Suprapubic skin (tissue), 4 donors: ENCODE data around the gene TIMM13. TPM values are rescaled to one million over a fixed set of nuclear protein-coding genes. Genes with fewer than 3 reads are reported as not detected.

Experiments used
- DNase-seq, 2 donors: peaks; one replicate each; pipeline ENCODE4 v3.0.0-alpha.2; 2019; ENCODE audit warnings: low spot score in 2 of 2
- H3K27ac ChIP-seq: fragments of 200-600 bp; sonication (generic); one replicate; pipeline ENCODE4 v1.5.1; 2019
- H3K27me3 ChIP-seq: fragments of 200-600 bp; sonication (generic); one replicate; pipeline ENCODE4 v1.5.1; 2019
- H3K36me3 ChIP-seq: fragments of 200-600 bp; sonication (generic); one replicate; pipeline ENCODE4 v1.5.1; 2019
- H3K4me1 ChIP-seq: fragments of 200-600 bp; sonication (generic); one replicate; pipeline ENCODE4 v1.5.1; 2019
- H3K4me3 ChIP-seq: fragments of 200-600 bp; sonication (generic); one replicate; pipeline ENCODE4 v1.5.1; 2019; ENCODE audit warnings: mild to moderate bottlenecking
- H3K9me3 ChIP-seq: fragments of 200-600 bp; sonication (generic); one replicate; pipeline ENCODE4 v1.5.1; 2019
- CTCF ChIP-seq, 2 donors: fragments of 200-600 bp in 1 of 2; fragments of 450-650 bp in 1 of 2; sonication (generic) in 1 of 2; IDR thresholded peaks; one replicate each; pipeline ENCODE4 v1.5.1; 2016 to 2019; ENCODE audit warnings: antibody characterized with exemption in 2 of 2, mild to moderate bottlenecking in 1 of 2, moderate library complexity in 1 of 2
- EP300 ChIP-seq: sonication (generic); formaldehyde crosslinking; IDR thresholded peaks from one replicate; pipeline ENCODE4 v1.6.1; 2017; ENCODE audit warnings: antibody characterized with exemption
- POLR2A ChIP-seq, 2 donors: fragments of 450-650 bp; IDR thresholded peaks; one replicate each; pipeline ENCODE4 v1.6.1; 2017; ENCODE audit warnings: antibody characterized with exemption in 2 of 2, mild to moderate bottlenecking in 2 of 2, moderate library complexity in 2 of 2
- POLR2AphosphoS5 ChIP-seq, 3 donors: sonication (generic); formaldehyde crosslinking; IDR thresholded peaks; one replicate each; pipeline ENCODE4 v1.6.1; 2017; ENCODE audit warnings: antibody characterized with exemption in 3 of 3
- whole genome bisulfite sequencing: methylation state at CpG from one replicate; pipeline ENCODE4 v1.1.5; 2018; 5-methylcytosine and 5-hydroxymethylcytosine counted together
- total RNA-seq, 4 donors: library from RNA; depleted of rRNA; stranded (reverse); fragments of >200 nt; gene quantifications; one replicate each; pipeline ENCODE4 v1.1.0, GENCODE V29; 2016

The TIMM13 gene
- total RNA-seq, 4 donors from 2014 or later, result 22.1 to 48.6 (median 46.6) TPM

- Histone ChIP-seq H3K27ac (no peak overlapping the region), H3K27me3 (no peaks in the 10 kb centered on the region), H3K9me3 (no peaks in the 10 kb centered on the region), H3K4me1 (no peaks in the 10 kb centered on the region), H3K4me3 (no peak overlapping the region), H3K36me3 (peaks cover 40% of the 10 kb centered on the region)
- WGBS, result 98% methylated on average over 5 of the region's 15 CpGs
- DNase-seq, result no peak
- TF ChIP-seq POLR2AphosphoS5 (IDR thresholded peaks at IDR 0.05) (no peak), POLR2A (IDR thresholded peaks at IDR 0.05) (no peak), EP300 (no peak), CTCF (IDR thresholded peaks at IDR 0.05) (no peak)
Observed at GRCh38 chr19:2436926-2437325, 9.5 kb upstream of the TIMM13 start.

DNA sequence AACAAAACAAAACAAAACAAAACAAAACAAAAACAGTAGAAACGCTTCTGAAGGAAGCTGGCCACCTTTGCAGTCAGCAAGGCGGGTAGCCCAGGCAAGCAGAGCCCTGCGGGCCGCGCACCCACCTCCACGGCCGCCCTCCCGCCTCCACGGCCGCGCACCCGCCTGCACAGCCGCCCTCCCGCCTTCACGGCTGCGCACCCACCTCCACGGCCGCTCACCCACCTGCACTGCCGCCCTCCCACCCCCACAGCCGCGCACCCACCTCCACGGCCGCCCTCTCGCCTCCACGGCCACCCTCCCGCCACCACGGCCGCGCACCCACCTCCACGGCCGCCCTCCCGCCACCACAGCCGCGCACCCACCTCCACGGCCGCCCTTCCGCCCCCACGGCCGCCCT lies 9.0 kb upstream of the TIMM13 start:
- peaks cover 42% of the 10 kb centered on the region for H3K36me3 ChIP-seq
- H3K27me3 ChIP-seq, result no peaks in the 10 kb centered on the region
- H3K4me1 ChIP-seq, result no peaks in the 10 kb centered on the region
- H3K4me3 ChIP-seq, result no peak overlapping the region
- DNase-seq, result no peak
- TF ChIP-seq CTCF (IDR thresholded peaks at IDR 0.05) (no peak), EP300 (no peak), POLR2A (IDR thresholded peaks at IDR 0.05) (no peak), POLR2AphosphoS5 (IDR thresholded peaks at IDR 0.05) (no peak)
- no peak overlapping the region for H3K27ac ChIP-seq
- no peaks in the 10 kb centered on the region for H3K9me3 ChIP-seq
- 93% methylated on average over 39 of the region's 39 CpGs for WGBS

DNA sequence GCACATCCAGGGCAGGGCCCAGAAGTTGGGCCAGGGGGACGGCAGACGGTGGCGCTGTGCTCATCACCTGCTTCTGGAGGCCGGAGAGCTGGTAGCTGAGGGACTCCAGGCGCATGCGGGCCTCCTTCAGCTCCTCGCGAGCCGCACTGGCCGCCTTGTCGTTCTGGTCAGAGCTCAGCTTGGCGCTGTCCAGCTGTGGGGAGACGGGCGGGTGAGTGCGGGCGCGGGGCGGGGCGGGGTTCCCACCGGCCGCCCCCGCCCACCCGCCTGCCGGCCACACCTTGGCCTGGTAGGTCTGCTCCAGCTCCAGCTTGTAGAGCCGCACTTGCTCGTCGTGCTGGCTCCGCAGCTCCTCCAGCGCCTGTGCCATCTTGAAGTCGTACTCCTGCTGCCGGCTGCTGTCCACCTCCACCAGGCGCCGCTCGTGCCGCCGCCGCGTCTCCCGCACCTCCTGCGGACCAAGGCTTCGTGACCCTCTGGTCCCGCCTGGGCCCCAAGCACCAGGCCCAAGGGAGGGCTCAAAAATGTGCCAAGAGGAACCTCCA lies 7.4 kb upstream of the TIMM13 start:
- peaks cover 52% of the 10 kb centered on the region for H3K36me3 ChIP-seq
- H3K4me1 ChIP-seq, result no peaks in the 10 kb centered on the region
- no peak for DNase-seq
- WGBS, result 95% methylated on average over 18 of the region's 42 CpGs
- no peaks in the 10 kb centered on the region for H3K9me3 ChIP-seq
- H3K27me3 ChIP-seq, result no peaks in the 10 kb centered on the region
- H3K27ac ChIP-seq, result no peak overlapping the region
- TF ChIP-seq CTCF (IDR thresholded peaks at IDR 0.05), result no peak
- no peak for TF ChIP-seq EP300
- no peak for TF ChIP-seq POLR2A (IDR thresholded peaks at IDR 0.05)
- TF ChIP-seq POLR2AphosphoS5 (IDR thresholded peaks at IDR 0.05), result no peak
- no peak overlapping the region for H3K4me3 ChIP-seq

GRCh38 chr19:2434267-2434666 lies 6.9 kb upstream of the TIMM13 start:
- Histone ChIP-seq H3K27ac (no peak overlapping the region), H3K27me3 (no peaks in the 10 kb centered on the region), H3K9me3 (no peaks in the 10 kb centered on the region), H3K4me1 (no peaks in the 10 kb centered on the region), H3K36me3 (peaks cover 52% of the 10 kb centered on the region), H3K4me3 (no peak overlapping the region)
- 98% methylated on average over 16 of the region's 22 CpGs for WGBS
- DNase-seq, result no peak
- TF ChIP-seq POLR2AphosphoS5 (IDR thresholded peaks at IDR 0.05) (no peak), POLR2A (IDR thresholded peaks at IDR 0.05) (no peak), CTCF (IDR thresholded peaks at IDR 0.05) (no peak), EP300 (no peak)

GRCh38 chr19:2433854-2434253 lies 6.5 kb upstream of the TIMM13 start:
- DNase-seq, result no peak

More at GRCh38 chr19:2433854-2434253, 6.5 kb upstream of the TIMM13 start:
- Histone ChIP-seq H3K4me1 (peaks cover 2% of the 10 kb centered on the region), H3K36me3 (peaks cover 52% of the 10 kb centered on the region), H3K9me3 (no peaks in the 10 kb centered on the region), H3K4me3 (no peak overlapping the region), H3K27ac (no peak overlapping the region), H3K27me3 (no peaks in the 10 kb centered on the region)
- TF ChIP-seq POLR2AphosphoS5 (IDR thresholded peaks at IDR 0.05) (no peak), EP300 (no peak), POLR2A (IDR thresholded peaks at IDR 0.05) (no peak), CTCF (IDR thresholded peaks at IDR 0.05) (no peak)
- WGBS, result 91% methylated on average over 20 of the region's 30 CpGs
